Measurements from ENCODE around the gene ACSM2A. TPM values are rescaled to one million over a fixed set of nuclear protein-coding genes. Genes with fewer than 3 reads are reported as not detected.

ACSM2A gene
- total RNA-seq, 1 experiment from 2014 or later, result not detected

DNA sequence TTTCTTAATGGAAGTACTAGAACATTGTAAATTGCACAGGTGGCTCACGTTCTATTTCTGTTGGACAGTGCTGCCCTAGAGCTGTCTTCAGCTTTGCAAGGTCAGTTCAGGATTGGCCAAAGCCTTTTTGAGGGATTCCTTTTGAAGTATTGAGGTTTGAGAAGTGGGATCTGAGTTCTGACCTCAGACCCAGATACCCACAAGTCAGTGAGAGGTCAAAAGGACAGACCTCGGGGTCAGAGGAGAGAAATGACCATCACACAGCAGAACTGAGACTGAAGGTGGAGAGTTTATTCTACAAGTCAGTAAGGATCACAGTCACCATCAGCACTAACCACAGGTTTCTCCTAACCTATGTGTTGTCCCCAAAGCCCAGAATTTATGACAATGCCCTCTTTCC, 40.3 kb upstream of the ACSM2A start:
- no peak overlapping the region for H4K8ac ChIP-seq (replicated peaks; ENCODE audit: insufficient read length, low read depth, low read length)
- Mint-ChIP-seq H3K4me3 (no peak overlapping the region), H3K9me3 (peaks cover 0 to 9% of the 10 kb centered on the region in 2 experiments; a peak in 2 of 5 replicates), H3K36me3 (ENCODE audit: insufficient read depth in 1 of 3, low read depth in 3 of 3) (no peaks in the 10 kb centered on the region; a peak in 1 of 7 replicates), H3K4me1 (peaks cover 2 to 6% of the 10 kb centered on the region in 2 experiments; a peak in 3 of 4 replicates), H3K27ac (peak overlapping the region in 1 of 3 experiments; percentile 18; a peak in 2 of 7 replicates), H3K27me3 (ENCODE audit: low read depth) (no peaks in the 10 kb centered on the region)
- no peak overlapping the region for H2BK20ac ChIP-seq (ENCODE audit: low read depth, low read length, poor library complexity, severe bottlenecking)
- TF ChIP-seq, protein P1, sequence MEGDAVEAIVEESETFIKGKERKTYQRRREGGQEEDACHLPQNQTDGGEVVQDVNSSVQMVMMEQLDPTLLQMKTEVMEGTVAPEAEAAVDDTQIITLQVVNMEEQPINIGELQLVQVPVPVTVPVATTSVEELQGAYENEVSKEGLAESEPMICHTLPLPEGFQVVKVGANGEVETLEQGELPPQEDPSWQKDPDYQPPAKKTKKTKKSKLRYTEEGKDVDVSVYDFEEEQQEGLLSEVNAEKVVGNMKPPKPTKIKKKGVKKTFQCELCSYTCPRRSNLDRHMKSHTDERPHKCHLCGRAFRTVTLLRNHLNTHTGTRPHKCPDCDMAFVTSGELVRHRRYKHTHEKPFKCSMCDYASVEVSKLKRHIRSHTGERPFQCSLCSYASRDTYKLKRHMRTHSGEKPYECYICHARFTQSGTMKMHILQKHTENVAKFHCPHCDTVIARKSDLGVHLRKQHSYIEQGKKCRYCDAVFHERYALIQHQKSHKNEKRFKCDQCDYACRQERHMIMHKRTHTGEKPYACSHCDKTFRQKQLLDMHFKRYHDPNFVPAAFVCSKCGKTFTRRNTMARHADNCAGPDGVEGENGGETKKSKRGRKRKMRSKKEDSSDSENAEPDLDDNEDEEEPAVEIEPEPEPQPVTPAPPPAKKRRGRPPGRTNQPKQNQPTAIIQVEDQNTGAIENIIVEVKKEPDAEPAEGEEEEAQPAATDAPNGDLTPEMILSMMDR (conservative IDR thresholded peaks at IDR 0.05), result no peak
- no peaks in the 10 kb centered on the region for H4K20me1 ChIP-seq (ENCODE audit: control insufficient read depth, insufficient read depth, insufficient read length)
- no peak overlapping the region for H3K56ac ChIP-seq (ENCODE audit: insufficient read length, low read depth, low read length)
- H3T11ph ChIP-seq (ENCODE audit: low read length), result no peak overlapping the region
- H3K79me1 ChIP-seq (ENCODE audit: insufficient read depth, low read depth, low read length, poor library complexity, severe bottlenecking), result no peaks in the 10 kb centered on the region
- H3K4me1 ChIP-seq (ENCODE audit: insufficient read depth, low read length), result no peaks in the 10 kb centered on the region
- H3K79me2 ChIP-seq (ENCODE audit: insufficient read depth, low read length), result no peaks in the 10 kb centered on the region
- no peak overlapping the region for H2BK15ac ChIP-seq (ENCODE audit: low read depth, low read length)
- H3K18ac ChIP-seq (ENCODE audit: insufficient read length, low read depth, low read length), result no peak overlapping the region
- H2BK120ac ChIP-seq (ENCODE audit: low read depth, low read length, poor library complexity, severe bottlenecking), result no peak overlapping the region
- no peaks in the 10 kb centered on the region for H3K23me2 ChIP-seq (ENCODE audit: insufficient read length, low read depth, low read length, poor library complexity, severe bottlenecking)
- H4K91ac ChIP-seq (ENCODE audit: insufficient read length, low read depth, low read length), result no peak overlapping the region
- H2AK5ac ChIP-seq (ENCODE audit: insufficient read length, low read length), result no peak overlapping the region
- no peak overlapping the region for H4K5ac ChIP-seq (ENCODE audit: insufficient read length, low read depth, low read length)
- H3K14ac ChIP-seq (ENCODE audit: insufficient read depth, low read length), result no peak overlapping the region
- H3K4ac ChIP-seq (ENCODE audit: low read depth, low read length), result no peak overlapping the region
- no peak overlapping the region for H2BK12ac ChIP-seq (ENCODE audit: insufficient read length, low read depth, low read length)
- no CpG with 5 or more reads among the region's 2 CpGs for WGBS (ENCODE audit: extremely low coverage, insufficient read length, low lambda C conversion rate)
- no peak overlapping the region for H3K4me2 ChIP-seq (ENCODE audit: insufficient read depth, insufficient read length, low read length)
- H3K9me3 ChIP-seq (ENCODE audit: control insufficient read depth, low read depth, low read length), result no peaks in the 10 kb centered on the region
- H2AFZ ChIP-seq (ENCODE audit: low read length), result no peak overlapping the region
- no peak overlapping the region for H3K23ac ChIP-seq (ENCODE audit: insufficient read length, low read depth, low read length)
- no peak for DNase-seq
- H3K27ac ChIP-seq (ENCODE audit: insufficient read length, low read depth, low read length), result no peak overlapping the region
- H2BK5ac ChIP-seq (ENCODE audit: insufficient read length, low read length), result no peak overlapping the region
- no peaks in the 10 kb centered on the region for H3K27me3 ChIP-seq (ENCODE audit: insufficient read depth, low read length)
- no peak overlapping the region for H3K9ac ChIP-seq (ENCODE audit: extremely low read depth, insufficient read length, low read length)
